OCI-LY1 (cell line): ENCODE data around the gene HMMR.

Experiments used
- H2AFZ ChIP-seq: fragments of 200-600 bp; sonication (generic), shearing (Covaris generic); 2 replicates; pipeline ENCODE4 v1.6.0; 2014; ENCODE audit warnings: antibody characterized with exemption, mild to moderate bottlenecking, low read length
- H3F3A ChIP-seq: fragments of 200-600 bp; sonication (generic), shearing (Covaris generic); 2 replicates; pipeline ENCODE4 v1.6.0; 2014; ENCODE audit warnings: mild to moderate bottlenecking, antibody characterized with exemption, low read length, moderate library complexity; ENCODE audit not compliant: insufficient read depth
- H3K27ac ChIP-seq: fragments of 200-600 bp; sonication (generic); 2 replicates; pipeline ENCODE4 v1.5.1; 2014; ENCODE audit warnings: low read length, mixed run types, mild to moderate bottlenecking, low read depth; ENCODE audit not compliant: poor library complexity, severe bottlenecking
- H3K27me3 ChIP-seq: fragments of 200-600 bp; sonication (generic); 2 replicates; pipeline ENCODE4 v1.6.0; 2014; ENCODE audit warnings: antibody characterized with exemption, mild to moderate bottlenecking, low read length, moderate library complexity; ENCODE audit not compliant: insufficient read depth
- H3K36me3 ChIP-seq: fragments of 200-600 bp; sonication (generic); 2 replicates; pipeline ENCODE4 v1.6.1; 2014; ENCODE audit warnings: mild to moderate bottlenecking, antibody characterized with exemption, low read length, moderate library complexity, mixed read lengths; ENCODE audit not compliant: insufficient read depth
- H3K4me1 ChIP-seq: fragments of 200-600 bp; sonication (generic); 2 replicates; pipeline ENCODE4 v1.5.1; 2014; ENCODE audit warnings: mild to moderate bottlenecking, low read length, moderate library complexity; ENCODE audit not compliant: insufficient read depth, severe bottlenecking
- H3K4me2 ChIP-seq: fragments of 200-600 bp; sonication (generic), shearing (Covaris generic); 2 replicates; pipeline ENCODE4 v1.6.1; 2014; ENCODE audit warnings: low read length
- H3K4me3 ChIP-seq: fragments of 200-600 bp; sonication (generic); 2 replicates; pipeline ENCODE4 v1.5.1; 2014; ENCODE audit warnings: low read length, low read depth, mild to moderate bottlenecking, mixed read lengths; ENCODE audit not compliant: poor library complexity, severe bottlenecking
- H3K79me2 ChIP-seq: fragments of 200-600 bp; shearing (Covaris generic); 2 replicates; pipeline ENCODE4 v1.6.1; 2016; ENCODE audit warnings: mixed run types, low read length, mixed read lengths; ENCODE audit not compliant: insufficient read depth
- H3K9ac ChIP-seq: fragments of 200-600 bp; sonication (generic), shearing (Covaris generic); 2 replicates; pipeline ENCODE4 v1.6.1; 2014; ENCODE audit warnings: mild to moderate bottlenecking, low read length, mixed read lengths
- H3K9me2 ChIP-seq: fragments of 200-600 bp; sonication (generic), shearing (Covaris generic); 2 replicates; pipeline ENCODE4 v1.6.1; 2014; ENCODE audit warnings: low read depth, mild to moderate bottlenecking, low read length, mixed read lengths
- H3K9me3 ChIP-seq: fragments of 200-600 bp; shearing (Covaris generic); 2 replicates; pipeline ENCODE4 v1.6.1; 2014; ENCODE audit warnings: low read length, mixed read lengths
- H4K20me1 ChIP-seq: fragments of 200-600 bp; sonication (generic), shearing (Covaris generic); 2 replicates; pipeline ENCODE4 v1.6.0; 2016; ENCODE audit warnings: mild to moderate bottlenecking, low read length; ENCODE audit not compliant: insufficient read depth
- EZH2 ChIP-seq: fragments of 200-600 bp; sonication (generic), shearing (Covaris generic); IDR thresholded peaks from 2 replicates; pipeline ENCODE4 v1.8.0; 2017; ENCODE audit warnings: borderline replicate concordance, mixed run types, mild to moderate bottlenecking, antibody characterized with exemption, low read length, moderate library complexity, mixed read lengths
- TF ChIP-seq, protein P1 (sequence below): fragments of 200-600 bp; sonication (generic), shearing (Covaris generic); IDR thresholded peaks from 2 replicates; pipeline ENCODE4 v1.5.1; 2017; ENCODE audit warnings: mild to moderate bottlenecking, antibody characterized with exemption, low read length, moderate library complexity, mixed read lengths

The HMMR gene

DNA sequence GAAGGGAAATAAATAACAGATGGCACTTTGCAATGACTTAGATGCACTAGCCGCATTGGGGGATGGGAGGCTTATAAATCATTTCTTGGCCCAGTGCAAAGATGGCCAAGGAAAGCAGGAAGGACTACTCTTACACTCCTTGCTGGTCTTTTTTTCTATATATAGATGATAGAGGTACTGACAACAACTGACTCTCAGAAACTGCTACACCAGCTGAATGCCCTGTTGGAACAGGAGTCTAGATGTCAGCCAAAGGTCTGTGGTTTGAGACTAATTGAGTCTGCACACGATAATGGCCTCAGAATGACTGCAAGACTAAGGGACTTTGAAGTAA, 21.4 kb upstream of the HMMR start:
- peaks cover 32% of the 10 kb centered on the region for H3K4me1 ChIP-seq
- H3K4me2 ChIP-seq: peak overlapping the region; percentile 84
- H3K79me2 ChIP-seq: peaks cover 15% of the 10 kb centered on the region
- H4K20me1 ChIP-seq: no peaks in the 10 kb centered on the region
- H3K36me3 ChIP-seq: peaks cover 44% of the 10 kb centered on the region
- no peaks in the 10 kb centered on the region for H3F3A ChIP-seq
- H2AFZ ChIP-seq: no peak overlapping the region
- no peak overlapping the region; the same call in 1 of the 2 replicates for H3K9ac ChIP-seq
- H3K27me3 ChIP-seq: no peaks in the 10 kb centered on the region
- no peaks in the 10 kb centered on the region for H3K9me3 ChIP-seq
- TF ChIP-seq, protein P1, sequence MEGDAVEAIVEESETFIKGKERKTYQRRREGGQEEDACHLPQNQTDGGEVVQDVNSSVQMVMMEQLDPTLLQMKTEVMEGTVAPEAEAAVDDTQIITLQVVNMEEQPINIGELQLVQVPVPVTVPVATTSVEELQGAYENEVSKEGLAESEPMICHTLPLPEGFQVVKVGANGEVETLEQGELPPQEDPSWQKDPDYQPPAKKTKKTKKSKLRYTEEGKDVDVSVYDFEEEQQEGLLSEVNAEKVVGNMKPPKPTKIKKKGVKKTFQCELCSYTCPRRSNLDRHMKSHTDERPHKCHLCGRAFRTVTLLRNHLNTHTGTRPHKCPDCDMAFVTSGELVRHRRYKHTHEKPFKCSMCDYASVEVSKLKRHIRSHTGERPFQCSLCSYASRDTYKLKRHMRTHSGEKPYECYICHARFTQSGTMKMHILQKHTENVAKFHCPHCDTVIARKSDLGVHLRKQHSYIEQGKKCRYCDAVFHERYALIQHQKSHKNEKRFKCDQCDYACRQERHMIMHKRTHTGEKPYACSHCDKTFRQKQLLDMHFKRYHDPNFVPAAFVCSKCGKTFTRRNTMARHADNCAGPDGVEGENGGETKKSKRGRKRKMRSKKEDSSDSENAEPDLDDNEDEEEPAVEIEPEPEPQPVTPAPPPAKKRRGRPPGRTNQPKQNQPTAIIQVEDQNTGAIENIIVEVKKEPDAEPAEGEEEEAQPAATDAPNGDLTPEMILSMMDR: no peak
- no peak for TF ChIP-seq EZH2
- H3K27ac ChIP-seq: no peak overlapping the region
- H3K9me2 ChIP-seq: no peaks in the 10 kb centered on the region
- peak overlapping the region; percentile 89 for H3K4me3 ChIP-seq

DNA sequence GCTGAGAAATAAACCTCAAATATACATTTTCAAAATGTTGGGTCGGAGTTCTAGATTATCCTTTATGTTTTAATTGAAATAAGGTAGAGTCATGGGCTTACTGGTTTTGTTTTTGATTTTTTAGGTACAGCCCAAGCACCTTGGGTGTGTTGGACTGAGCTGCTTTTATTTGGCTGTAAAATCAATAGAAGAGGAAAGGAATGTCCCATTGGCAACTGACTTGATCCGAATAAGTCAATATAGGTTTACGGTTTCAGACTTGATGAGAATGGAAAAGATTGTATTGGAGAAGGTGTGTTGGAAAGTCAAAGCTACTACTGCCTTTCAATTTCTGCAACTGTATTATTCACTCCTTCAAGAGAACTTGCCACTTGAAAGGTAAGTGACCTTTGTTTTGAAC, 19.5 kb upstream of the HMMR start:
- no peak overlapping the region for H3K9ac ChIP-seq
- H3F3A ChIP-seq: no peaks in the 10 kb centered on the region
- peaks cover 32% of the 10 kb centered on the region for H3K4me1 ChIP-seq
- H3K9me3 ChIP-seq: no peaks in the 10 kb centered on the region
- no peak overlapping the region for H2AFZ ChIP-seq
- H3K27me3 ChIP-seq: no peaks in the 10 kb centered on the region
- H3K36me3 ChIP-seq: peaks cover 63% of the 10 kb centered on the region
- H4K20me1 ChIP-seq: no peaks in the 10 kb centered on the region
- no peak overlapping the region for H3K4me3 ChIP-seq
- no peak overlapping the region for H3K27ac ChIP-seq
- no peak for TF ChIP-seq EZH2
- TF ChIP-seq, protein P1: no peak
- H3K9me2 ChIP-seq: no peaks in the 10 kb centered on the region
- peaks cover 15% of the 10 kb centered on the region for H3K79me2 ChIP-seq
- H3K4me2 ChIP-seq: no peak overlapping the region

DNA sequence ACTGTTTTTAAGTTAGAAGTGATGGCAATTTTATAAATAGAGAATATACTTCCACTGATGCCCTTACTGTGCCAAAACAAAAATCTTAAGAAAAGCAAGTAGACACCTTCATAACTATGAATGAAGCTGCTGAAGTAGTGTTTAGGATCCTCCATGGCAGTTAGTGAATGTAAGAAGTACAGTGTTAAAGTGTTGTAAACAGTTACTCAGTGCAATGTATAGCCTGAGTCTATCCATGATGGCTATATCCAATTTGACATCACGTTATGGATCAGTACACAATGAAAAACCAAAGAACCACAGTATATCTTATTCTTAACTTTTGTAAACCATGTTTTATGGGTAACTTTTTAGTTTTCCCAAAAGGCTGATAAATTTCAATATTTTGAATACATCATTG, 15.9 kb upstream of the HMMR start:
- Histone ChIP-seq H2AFZ (no peak overlapping the region), H3K9me3 (no peaks in the 10 kb centered on the region), H4K20me1 (no peaks in the 10 kb centered on the region), H3K4me1 (peaks cover 8% of the 10 kb centered on the region), H3K4me3 (no peak overlapping the region), H3K27me3 (no peaks in the 10 kb centered on the region), H3K9me2 (no peaks in the 10 kb centered on the region), H3K9ac (no peak overlapping the region), H3F3A (no peaks in the 10 kb centered on the region), H3K79me2 (0 out of 2 replicates have a peak, but pooled peaks cover 4% of the 10 kb centered on the region), H3K27ac (no peak overlapping the region), H3K36me3 (peaks cover 97% of the 10 kb centered on the region), H3K4me2 (no peak overlapping the region)
- TF ChIP-seq, protein P1: no peak
- TF ChIP-seq EZH2: no peak
